SK-N-SH treated with all-trans-retinoic acid at 6 μM for 48 hours (cell line): ENCODE data around the gene ANXA11.

Source experiments
- ARNTL ChIP-seq: fragments of 450-650 bp; formaldehyde crosslinking; IDR thresholded peaks from 2 replicates; pipeline ENCODE4 v1.5.0; 2020; ENCODE audit warnings: low read depth, mild to moderate bottlenecking, moderate library complexity, borderline replicate concordance
- ISL1 ChIP-seq: fragments of 250-450 bp; sonication (Bioruptor Pico); IDR thresholded peaks from 2 replicates; pipeline ENCODE4 v2.1.2; 2022; ENCODE audit warnings: mild to moderate bottlenecking, moderate library complexity
- OSR1 ChIP-seq: fragments of 250-450 bp; sonication (Bioruptor Pico); IDR thresholded peaks from 2 replicates; pipeline ENCODE4 v1.8.0; 2022; ENCODE audit warnings: moderate library complexity, mild to moderate bottlenecking, inconsistent platforms
- PPARA ChIP-seq: fragments of 250-450 bp; sonication (Bioruptor Pico); IDR thresholded peaks from 2 replicates; pipeline ENCODE4 v1.5.0; 2020; ENCODE audit warnings: mild to moderate bottlenecking, borderline replicate concordance
- RARB ChIP-seq: fragments of 250-450 bp; sonication (Bioruptor Pico); IDR thresholded peaks from 2 replicates; pipeline ENCODE4 v1.8.0; 2021; ENCODE audit warnings: mild to moderate bottlenecking, moderate library complexity
- TCF4 ChIP-seq: fragments of 250-450 bp; sonication (Bioruptor Pico); IDR thresholded peaks from 2 replicates; pipeline ENCODE4 v1.8.0; 2021; ENCODE audit warnings: mild to moderate bottlenecking, moderate library complexity, borderline replicate concordance
- ZFP3 ChIP-seq: fragments of 250-450 bp; sonication (Bioruptor Pico); IDR thresholded peaks from 2 replicates; pipeline ENCODE4 v1.5.0; 2020; ENCODE audit warnings: mild to moderate bottlenecking, moderate library complexity
- ZFP30 ChIP-seq: fragments of 450-650 bp; formaldehyde crosslinking; IDR thresholded peaks from 2 replicates; pipeline ENCODE4 v1.5.0; 2022; ENCODE audit warnings: mild to moderate bottlenecking, moderate library complexity
- ZNF565 ChIP-seq: fragments of 450-650 bp; formaldehyde crosslinking; conservative IDR thresholded peaks from 2 replicates; pipeline ENCODE4 v1.5.0; 2020; ENCODE audit warnings: low read depth, mild to moderate bottlenecking, moderate library complexity
- ZNF70 ChIP-seq: fragments of 450-650 bp; formaldehyde crosslinking; IDR thresholded peaks from 2 replicates; pipeline ENCODE4 v1.5.0; 2020; ENCODE audit warnings: mild to moderate bottlenecking, moderate library complexity
- TF ChIP-seq, protein P1 (sequence below): fragments of 250-450 bp; sonication (Bioruptor Pico); IDR thresholded peaks from 2 replicates; pipeline ENCODE4 v1.8.0; 2021; ENCODE audit warnings: low read depth, mild to moderate bottlenecking, moderate library complexity, borderline replicate concordance
- TF ChIP-seq, protein P2 (sequence below): fragments of 250-450 bp; sonication (Bioruptor Pico); IDR thresholded peaks from 2 replicates; pipeline ENCODE4 v1.5.0; 2020; ENCODE audit warnings: mild to moderate bottlenecking, moderate library complexity
- TF ChIP-seq, protein P3 (sequence below): fragments of 250-450 bp; sonication (Bioruptor Pico); IDR thresholded peaks from 2 replicates; pipeline ENCODE4 v1.5.1; 2020; ENCODE audit warnings: low read depth, mild to moderate bottlenecking, moderate library complexity
- TF ChIP-seq, protein P4 (sequence below): fragments of 250-450 bp; sonication (Bioruptor Pico); IDR thresholded peaks from 2 replicates; pipeline ENCODE4 v1.8.0; 2020; ENCODE audit warnings: mild to moderate bottlenecking, moderate library complexity, borderline replicate concordance

DNA sequence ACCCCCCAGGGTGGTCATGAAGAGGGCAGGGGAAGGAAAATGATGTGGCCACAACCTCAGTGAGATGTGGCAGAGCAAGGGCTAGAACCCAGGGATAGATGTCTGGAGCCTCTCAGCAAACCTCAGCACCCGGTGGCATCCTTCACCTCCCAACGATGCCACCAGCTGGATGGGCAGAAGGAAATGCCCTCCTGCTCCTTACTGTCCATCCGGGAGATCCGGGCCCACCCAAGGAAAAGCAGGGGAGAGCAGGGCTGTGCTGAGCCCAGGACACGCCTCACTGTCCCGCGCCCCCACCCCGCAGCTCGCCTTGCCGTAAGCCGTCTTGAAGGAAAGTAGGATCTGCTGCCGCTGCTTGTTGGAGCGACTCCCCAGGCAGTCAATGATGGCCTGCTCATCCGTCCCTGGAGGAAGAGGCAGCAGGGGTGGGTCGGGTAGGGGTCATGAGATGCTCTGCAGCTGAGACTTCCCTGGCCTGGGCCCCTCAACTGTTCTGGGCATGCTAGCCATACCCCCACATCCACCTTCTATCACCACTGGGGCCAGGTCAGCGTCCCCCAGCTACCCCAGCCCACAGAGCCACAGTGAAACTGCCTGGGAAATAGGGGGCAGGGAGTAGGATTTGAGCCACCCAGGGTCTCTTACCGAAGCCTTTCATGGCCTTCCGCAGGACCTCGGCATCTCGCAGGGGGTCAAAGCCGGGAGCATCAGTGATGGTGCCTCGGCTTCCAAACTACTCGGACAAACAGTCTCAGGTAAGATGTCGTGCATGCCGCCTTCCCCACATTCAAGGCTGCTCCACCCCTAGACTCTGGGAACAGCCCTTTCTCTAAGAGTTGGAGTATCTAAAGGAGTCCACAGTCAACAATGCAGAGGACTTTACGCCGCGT is 38.5 kb downstream of the ANXA11 start:
- TF ChIP-seq ZFP30 (CRISPR knock-in tag) (no peak), ARNTL (CRISPR knock-in tag) (no peak), ISL1 (CRISPR knock-in tag) (no peak), PPARA (CRISPR knock-in tag) (no peak), ZNF565 (CRISPR knock-in tag) (no peak), ZNF70 (CRISPR knock-in tag) (no peak), TCF4 (CRISPR knock-in tag) (no peak), ZFP3 (no peak), RARB (no peak), OSR1 (CRISPR knock-in tag) (no peak)
- TF ChIP-seq, protein P1, sequence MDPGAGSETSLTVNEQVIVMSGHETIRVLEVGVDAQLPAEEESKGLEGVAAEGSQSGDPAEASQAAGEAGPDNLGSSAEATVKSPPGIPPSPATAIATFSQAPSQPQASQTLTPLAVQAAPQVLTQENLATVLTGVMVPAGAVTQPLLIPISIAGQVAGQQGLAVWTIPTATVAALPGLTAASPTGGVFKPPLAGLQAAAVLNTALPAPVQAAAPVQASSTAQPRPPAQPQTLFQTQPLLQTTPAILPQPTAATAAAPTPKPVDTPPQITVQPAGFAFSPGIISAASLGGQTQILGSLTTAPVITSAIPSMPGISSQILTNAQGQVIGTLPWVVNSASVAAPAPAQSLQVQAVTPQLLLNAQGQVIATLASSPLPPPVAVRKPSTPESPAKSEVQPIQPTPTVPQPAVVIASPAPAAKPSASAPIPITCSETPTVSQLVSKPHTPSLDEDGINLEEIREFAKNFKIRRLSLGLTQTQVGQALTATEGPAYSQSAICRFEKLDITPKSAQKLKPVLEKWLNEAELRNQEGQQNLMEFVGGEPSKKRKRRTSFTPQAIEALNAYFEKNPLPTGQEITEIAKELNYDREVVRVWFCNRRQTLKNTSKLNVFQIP (CRISPR knock-in tag), result no peak
- TF ChIP-seq, protein P2, sequence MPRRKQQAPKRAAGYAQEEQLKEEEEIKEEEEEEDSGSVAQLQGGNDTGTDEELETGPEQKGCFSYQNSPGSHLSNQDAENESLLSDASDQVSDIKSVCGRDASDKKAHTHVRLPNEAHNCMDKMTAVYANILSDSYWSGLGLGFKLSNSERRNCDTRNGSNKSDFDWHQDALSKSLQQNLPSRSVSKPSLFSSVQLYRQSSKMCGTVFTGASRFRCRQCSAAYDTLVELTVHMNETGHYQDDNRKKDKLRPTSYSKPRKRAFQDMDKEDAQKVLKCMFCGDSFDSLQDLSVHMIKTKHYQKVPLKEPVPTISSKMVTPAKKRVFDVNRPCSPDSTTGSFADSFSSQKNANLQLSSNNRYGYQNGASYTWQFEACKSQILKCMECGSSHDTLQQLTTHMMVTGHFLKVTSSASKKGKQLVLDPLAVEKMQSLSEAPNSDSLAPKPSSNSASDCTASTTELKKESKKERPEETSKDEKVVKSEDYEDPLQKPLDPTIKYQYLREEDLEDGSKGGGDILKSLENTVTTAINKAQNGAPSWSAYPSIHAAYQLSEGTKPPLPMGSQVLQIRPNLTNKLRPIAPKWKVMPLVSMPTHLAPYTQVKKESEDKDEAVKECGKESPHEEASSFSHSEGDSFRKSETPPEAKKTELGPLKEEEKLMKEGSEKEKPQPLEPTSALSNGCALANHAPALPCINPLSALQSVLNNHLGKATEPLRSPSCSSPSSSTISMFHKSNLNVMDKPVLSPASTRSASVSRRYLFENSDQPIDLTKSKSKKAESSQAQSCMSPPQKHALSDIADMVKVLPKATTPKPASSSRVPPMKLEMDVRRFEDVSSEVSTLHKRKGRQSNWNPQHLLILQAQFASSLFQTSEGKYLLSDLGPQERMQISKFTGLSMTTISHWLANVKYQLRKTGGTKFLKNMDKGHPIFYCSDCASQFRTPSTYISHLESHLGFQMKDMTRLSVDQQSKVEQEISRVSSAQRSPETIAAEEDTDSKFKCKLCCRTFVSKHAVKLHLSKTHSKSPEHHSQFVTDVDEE, result no peak
- TF ChIP-seq, protein P3, sequence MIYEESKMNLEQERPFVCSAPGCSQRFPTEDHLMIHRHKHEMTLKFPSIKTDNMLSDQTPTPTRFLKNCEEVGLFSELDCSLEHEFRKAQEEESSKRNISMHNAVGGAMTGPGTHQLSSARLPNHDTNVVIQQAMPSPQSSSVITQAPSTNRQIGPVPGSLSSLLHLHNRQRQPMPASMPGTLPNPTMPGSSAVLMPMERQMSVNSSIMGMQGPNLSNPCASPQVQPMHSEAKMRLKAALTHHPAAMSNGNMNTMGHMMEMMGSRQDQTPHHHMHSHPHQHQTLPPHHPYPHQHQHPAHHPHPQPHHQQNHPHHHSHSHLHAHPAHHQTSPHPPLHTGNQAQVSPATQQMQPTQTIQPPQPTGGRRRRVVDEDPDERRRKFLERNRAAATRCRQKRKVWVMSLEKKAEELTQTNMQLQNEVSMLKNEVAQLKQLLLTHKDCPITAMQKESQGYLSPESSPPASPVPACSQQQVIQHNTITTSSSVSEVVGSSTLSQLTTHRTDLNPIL, result no peak
- TF ChIP-seq, protein P4, sequence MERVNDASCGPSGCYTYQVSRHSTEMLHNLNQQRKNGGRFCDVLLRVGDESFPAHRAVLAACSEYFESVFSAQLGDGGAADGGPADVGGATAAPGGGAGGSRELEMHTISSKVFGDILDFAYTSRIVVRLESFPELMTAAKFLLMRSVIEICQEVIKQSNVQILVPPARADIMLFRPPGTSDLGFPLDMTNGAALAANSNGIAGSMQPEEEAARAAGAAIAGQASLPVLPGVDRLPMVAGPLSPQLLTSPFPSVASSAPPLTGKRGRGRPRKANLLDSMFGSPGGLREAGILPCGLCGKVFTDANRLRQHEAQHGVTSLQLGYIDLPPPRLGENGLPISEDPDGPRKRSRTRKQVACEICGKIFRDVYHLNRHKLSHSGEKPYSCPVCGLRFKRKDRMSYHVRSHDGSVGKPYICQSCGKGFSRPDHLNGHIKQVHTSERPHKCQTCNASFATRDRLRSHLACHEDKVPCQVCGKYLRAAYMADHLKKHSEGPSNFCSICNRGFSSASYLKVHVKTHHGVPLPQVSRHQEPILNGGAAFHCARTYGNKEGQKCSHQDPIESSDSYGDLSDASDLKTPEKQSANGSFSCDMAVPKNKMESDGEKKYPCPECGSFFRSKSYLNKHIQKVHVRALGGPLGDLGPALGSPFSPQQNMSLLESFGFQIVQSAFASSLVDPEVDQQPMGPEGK (CRISPR knock-in tag), result no peak
